ENCODE data around the gene TAS2R60. TPM values are rescaled to one million over a fixed set of nuclear protein-coding genes. Genes with fewer than 3 reads are reported as not detected.
"Not testable (repeated sequence)": the region's sequence is repeated elsewhere in the genome, so short reads cannot be mapped to it uniquely, and the experiment has no call there.

TAS2R60 gene
- total and polyA plus RNA-seq, 2 experiments from 2014 or later: not detected

- in situ Hi-C loops (cut with MboI): no loop called here
- WGBS, 2 experiments (ENCODE audit: low coverage in 1 of 2, low lambda C conversion rate in 2 of 2, missing lambda C conversion rate in 2 of 2): 67 to 73% methylated on average over 7 to 8 of the region's 8 CpGs
Observed at GRCh38 chr7:143399151-143399550, 44.1 kb upstream of the TAS2R60 start.

DNA sequence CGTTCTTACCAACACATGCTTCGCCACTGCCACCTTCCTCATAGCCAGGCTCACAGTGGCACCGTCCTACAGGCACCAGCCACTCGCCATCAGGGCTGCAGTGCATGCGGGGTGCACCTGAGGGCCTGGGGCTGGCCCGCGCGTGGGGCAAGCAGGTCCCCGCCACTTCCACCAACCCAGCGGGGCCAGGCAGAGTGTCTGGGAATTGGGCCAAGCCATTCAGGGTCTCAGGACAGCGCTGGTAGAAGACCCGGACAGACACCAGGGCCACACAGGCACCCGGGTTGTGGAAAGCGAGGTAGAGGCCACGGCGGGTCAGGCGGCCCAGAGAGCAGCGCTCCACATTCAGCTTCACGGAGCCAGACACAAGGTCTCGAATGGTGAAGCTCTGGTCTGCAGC lies 43.6 kb upstream of the TAS2R60 start:
- Histone ChIP-seq H3K9ac (no peak overlapping the region), H3K27me3 (replicated peaks; ENCODE audit: insufficient read depth) (no peaks in the 10 kb centered on the region), H3K4me2 (ENCODE audit: unreplicated experiment) (no peak overlapping the region), H3K9me3 (ENCODE audit: low read depth) (no peaks in the 10 kb centered on the region), H2AFZ (no peak overlapping the region), H3F3A (ENCODE audit: insufficient read depth) (no peaks in the 10 kb centered on the region), H3K79me2 (ENCODE audit: insufficient read depth) (no peaks in the 10 kb centered on the region), H3K27ac (no peak overlapping the region), H3K4me1 (ENCODE audit: insufficient read depth) (peaks cover 10% of the 10 kb centered on the region; the same call in 1 of the 2 replicates), H3K4me3 (no peak overlapping the region), H3K36me3 (ENCODE audit: low read depth) (no peaks in the 10 kb centered on the region), H4K20me1 (ENCODE audit: insufficient read depth) (no peaks in the 10 kb centered on the region), H3K9me2 (ENCODE audit: insufficient read depth) (no peaks in the 10 kb centered on the region)
- no peak for DNase-seq
- in situ Hi-C loops (cut with MboI): no loop called here
- TF ChIP-seq EZH2 (IDR thresholded peaks at IDR 0.05; ENCODE audit: insufficient read depth, poor library complexity, severe bottlenecking): no peak
- TF ChIP-seq EZH2phosphoT487 (IDR thresholded peaks at IDR 0.05; ENCODE audit: insufficient read depth, low read depth): no peak
- 93 to 98% methylated on average over 15 to 20 of the region's 20 CpGs for WGBS, 2 experiments (ENCODE audit: low coverage in 1 of 2, low lambda C conversion rate in 2 of 2, missing lambda C conversion rate in 2 of 2)

More at GRCh38 chr7:143399151-143399550, 44.1 kb upstream of the TAS2R60 start:
- H3F3A ChIP-seq (ENCODE audit: insufficient read depth): peaks cover under 1% of the 10 kb centered on the region; the same call in 1 of the 2 replicates
- no peak overlapping the region for H3K9ac ChIP-seq
- no peak overlapping the region for H3K4me2 ChIP-seq (ENCODE audit: unreplicated experiment)
- H3K36me3 ChIP-seq (ENCODE audit: low read depth): no peaks in the 10 kb centered on the region
- H3K79me2 ChIP-seq (ENCODE audit: insufficient read depth): no peaks in the 10 kb centered on the region
- no peaks in the 10 kb centered on the region for H3K9me3 ChIP-seq (ENCODE audit: low read depth)
- no peaks in the 10 kb centered on the region for H3K9me2 ChIP-seq (ENCODE audit: insufficient read depth)
- H2AFZ ChIP-seq: no peak overlapping the region
- H4K20me1 ChIP-seq (ENCODE audit: insufficient read depth): no peaks in the 10 kb centered on the region
- TF ChIP-seq EZH2phosphoT487 (IDR thresholded peaks at IDR 0.05; ENCODE audit: insufficient read depth, low read depth) (no peak), EZH2 (IDR thresholded peaks at IDR 0.05; ENCODE audit: insufficient read depth, poor library complexity, severe bottlenecking) (no peak)
- peaks cover 10% of the 10 kb centered on the region; the same call in 1 of the 2 replicates for H3K4me1 ChIP-seq (ENCODE audit: insufficient read depth)
- DNase-seq: no peak
- H3K27me3 ChIP-seq (replicated peaks; ENCODE audit: insufficient read depth): no peaks in the 10 kb centered on the region
- no peak overlapping the region for H3K4me3 ChIP-seq
- no peak overlapping the region for H3K27ac ChIP-seq

GRCh38 chr7:143401265-143401664 lies 42.0 kb upstream of the TAS2R60 start:
- Histone ChIP-seq H4K20me1 (ENCODE audit: insufficient read depth) (no peaks in the 10 kb centered on the region), H3K4me1 (ENCODE audit: insufficient read depth) (peaks cover 9% of the 10 kb centered on the region; the same call in 1 of the 2 replicates), H3K9ac (no peak overlapping the region), H3K9me3 (ENCODE audit: low read depth) (no peaks in the 10 kb centered on the region), H2AFZ (no peak overlapping the region), H3K36me3 (ENCODE audit: low read depth) (no peaks in the 10 kb centered on the region), H3K9me2 (ENCODE audit: insufficient read depth) (no peaks in the 10 kb centered on the region), H3K4me2 (ENCODE audit: unreplicated experiment) (no peak overlapping the region), H3K27me3 (replicated peaks; ENCODE audit: insufficient read depth) (no peaks in the 10 kb centered on the region), H3K4me3 (no peak overlapping the region), H3F3A (ENCODE audit: insufficient read depth) (no peaks in the 10 kb centered on the region), H3K27ac (no peak overlapping the region), H3K79me2 (ENCODE audit: insufficient read depth) (no peaks in the 10 kb centered on the region)
- WGBS, 2 experiments (ENCODE audit: low coverage in 1 of 2, low lambda C conversion rate in 2 of 2, missing lambda C conversion rate in 2 of 2): 89 to 95% methylated on average over 12 of the region's 12 CpGs
- DNase-seq: no peak
- TF ChIP-seq EZH2 (IDR thresholded peaks at IDR 0.05; ENCODE audit: insufficient read depth, poor library complexity, severe bottlenecking) (no peak), EZH2phosphoT487 (IDR thresholded peaks at IDR 0.05; ENCODE audit: insufficient read depth, low read depth) (no peak)
- in situ Hi-C loops (cut with MboI): no loop called here

DNA sequence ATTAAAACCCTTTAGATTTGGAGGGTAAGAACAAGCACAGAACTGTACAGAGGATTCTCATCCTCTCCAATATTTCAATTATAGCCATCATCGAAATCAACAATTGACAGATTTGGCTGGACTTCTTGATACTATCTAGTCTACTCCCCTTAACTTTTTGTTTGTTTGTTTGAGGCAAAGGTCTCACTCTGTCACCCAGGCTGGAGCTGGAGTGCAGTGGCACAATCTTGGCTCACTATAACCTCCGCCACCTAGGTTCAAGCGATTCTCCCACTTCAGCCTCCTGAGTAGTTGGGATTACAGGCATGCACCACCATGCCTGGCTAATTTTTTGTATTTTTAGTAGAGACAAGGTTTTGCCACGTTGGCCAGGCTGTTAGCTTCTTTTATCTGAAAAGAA lies 41.0 kb upstream of the TAS2R60 start:
- H3K9me2 ChIP-seq (ENCODE audit: insufficient read depth); H3K4me2 ChIP-seq (ENCODE audit: unreplicated experiment); H3K36me3 ChIP-seq (ENCODE audit: low read depth); in situ Hi-C loops (cut with MboI); H3K4me1 ChIP-seq (ENCODE audit: insufficient read depth); DNase-seq; H3K79me2 ChIP-seq (ENCODE audit: insufficient read depth); H3K27ac ChIP-seq; H2AFZ ChIP-seq; H3K27me3 ChIP-seq (replicated peaks; ENCODE audit: insufficient read depth); H3K4me3 ChIP-seq; H3K9ac ChIP-seq; H3K9me3 ChIP-seq (ENCODE audit: low read depth); H3F3A ChIP-seq (ENCODE audit: insufficient read depth); H4K20me1 ChIP-seq (ENCODE audit: insufficient read depth): not testable (repeated sequence)
- WGBS, 2 experiments (ENCODE audit: low coverage in 1 of 2, low lambda C conversion rate in 2 of 2, missing lambda C conversion rate in 2 of 2): 79 to 83% methylated on average over 4 of the region's 4 CpGs

Measured in GM23248 (cell line).